HEK293 (cell line): ENCODE data around the gene DCAF6.

ENCODE experiments used
- CTCF ChIA-PET: fragments of 350-600 bp; formaldehyde crosslinking; extraction: SDS; loops from one replicate; lab custom pipeline; 2021; ENCODE audit warnings: antibody characterized with exemption; lab: Yijun Ruan, JAX
- POLR2A ChIA-PET: fragments of 300-600 bp; formaldehyde crosslinking; extraction: SDS; loops from one replicate; lab custom pipeline; 2020; ENCODE audit warnings: antibody characterized with exemption, inconsistent platforms; lab: Yijun Ruan, JAX
- H3K27ac ChIP-seq: fragments of 200-500 bp; sonication (Bioruptor generic); 2 replicates; pipeline ENCODE4 v1.5.1; 2014; ENCODE audit warnings: low read depth, low read length, control low read depth, inconsistent platforms; ENCODE audit errors: extremely low read depth
- H3K36me3 ChIP-seq, 2 experiments: fragments of 200-500 bp in 1 of 2; sonication (Bioruptor generic) in 1 of 2; 1 replicate in 1 of 2; 2 replicates in 1 of 2; pipeline ENCODE4 v1.5.1; 2014 to 2017; ENCODE audit warnings: inconsistent platforms in 2 of 2, low read length in 2 of 2; ENCODE audit not compliant: control insufficient read depth in 2 of 2, insufficient read depth in 1 of 2
- H3K4me1 ChIP-seq: fragments of 200-500 bp; sonication (Bioruptor generic); 2 replicates; pipeline ENCODE4 v1.5.1; 2014; ENCODE audit warnings: mild to moderate bottlenecking, low read length, inconsistent platforms; ENCODE audit not compliant: control insufficient read depth, insufficient read depth
- H3K4me3 ChIP-seq: 2 replicates; pipeline ENCODE4 v1.5.1; 2011; ENCODE audit warnings: low read depth, mild to moderate bottlenecking, control low read depth, low read length, moderate library complexity
- H3K9me3 ChIP-seq: fragments of 200-500 bp; sonication (Bioruptor generic); 2 replicates; pipeline ENCODE4 v1.5.1; 2014; ENCODE audit warnings: low read depth, low read length, inconsistent platforms; ENCODE audit not compliant: control insufficient read depth, insufficient read depth
- KLF8 ChIP-seq: fragments of 450-650 bp; formaldehyde crosslinking; IDR thresholded peaks from 2 replicates; pipeline ENCODE4 v1.5.1; 2016; ENCODE audit warnings: missing biosample characterization, missing genetic modification characterization
- OSR2 ChIP-seq: fragments of 450-650 bp; formaldehyde crosslinking; IDR thresholded peaks from 2 replicates; pipeline ENCODE4 v1.5.1; 2016; ENCODE audit warnings: missing biosample characterization, missing genetic modification characterization
- PRDM1 ChIP-seq: fragments of 450-650 bp; formaldehyde crosslinking; IDR thresholded peaks from 2 replicates; pipeline ENCODE4; 2016; ENCODE audit warnings: missing biosample characterization, missing genetic modification characterization
- SCRT1 ChIP-seq: fragments of 450-650 bp; formaldehyde crosslinking; IDR thresholded peaks from 2 replicates; pipeline ENCODE4 v1.5.1; 2016; ENCODE audit warnings: missing biosample characterization, missing genetic modification characterization, borderline replicate concordance
- YY2 ChIP-seq: fragments of 450-650 bp; formaldehyde crosslinking; IDR thresholded peaks from 2 replicates; pipeline ENCODE4 v1.5.1; 2016; ENCODE audit warnings: missing biosample characterization, missing genetic modification characterization
- ZBTB17 ChIP-seq: fragments of 450-650 bp; formaldehyde crosslinking; IDR thresholded peaks from 2 replicates; pipeline ENCODE4 v1.5.1; 2016; ENCODE audit warnings: missing biosample characterization, missing genetic modification characterization
- ZFP41 ChIP-seq: fragments of 450-650 bp; formaldehyde crosslinking; IDR thresholded peaks from 2 replicates; pipeline ENCODE4 v1.5.1; 2016; ENCODE audit warnings: missing biosample characterization, missing genetic modification characterization, borderline replicate concordance
- ZNF114 ChIP-seq: fragments of 450-650 bp; formaldehyde crosslinking; IDR thresholded peaks from 2 replicates; pipeline ENCODE4 v1.5.0; 2017; ENCODE audit warnings: missing biosample characterization, missing genetic modification characterization
- ZNF121 ChIP-seq: fragments of 450-650 bp; formaldehyde crosslinking; IDR thresholded peaks from 2 replicates; pipeline ENCODE4 v1.5.1; 2016; ENCODE audit warnings: missing biosample characterization, missing genetic modification characterization
- ZNF138 ChIP-seq: fragments of 450-650 bp; formaldehyde crosslinking; IDR thresholded peaks from 2 replicates; pipeline ENCODE4 v1.5.1; 2016; ENCODE audit warnings: missing biosample characterization, missing genetic modification characterization, borderline replicate concordance
- ZNF174 ChIP-seq: fragments of 450-650 bp; formaldehyde crosslinking; IDR thresholded peaks from 2 replicates; pipeline ENCODE4 v1.5.0; 2017; ENCODE audit warnings: missing biosample characterization, mild to moderate bottlenecking, missing genetic modification characterization
- ZNF266 ChIP-seq: fragments of 450-650 bp; formaldehyde crosslinking; IDR thresholded peaks from 2 replicates; pipeline ENCODE4 v1.5.1; 2016; ENCODE audit warnings: missing biosample characterization, missing genetic modification characterization, low read depth
- ZNF335 ChIP-seq: fragments of 450-650 bp; formaldehyde crosslinking; conservative IDR thresholded peaks from 2 replicates; pipeline ENCODE4 v1.5.1; 2016; ENCODE audit warnings: missing biosample characterization, missing genetic modification characterization
- ZNF501 ChIP-seq: fragments of 450-650 bp; formaldehyde crosslinking; IDR thresholded peaks from 2 replicates; pipeline ENCODE4 v1.5.1; 2016; ENCODE audit warnings: missing biosample characterization, missing genetic modification characterization
- ZNF596 ChIP-seq: fragments of 450-650 bp; IDR thresholded peaks from 2 replicates; pipeline ENCODE4 v1.5.0; 2018; ENCODE audit warnings: missing biosample characterization, mild to moderate bottlenecking, missing genetic modification characterization, moderate library complexity
- ZNF600 ChIP-seq: fragments of 450-650 bp; formaldehyde crosslinking; IDR thresholded peaks from 2 replicates; pipeline ENCODE4 v1.5.1; 2016; ENCODE audit warnings: missing biosample characterization, missing genetic modification characterization
- ZNF621 ChIP-seq: fragments of 450-650 bp; formaldehyde crosslinking; IDR thresholded peaks from 2 replicates; pipeline ENCODE4 v1.5.1; 2017; ENCODE audit warnings: missing biosample characterization, missing genetic modification characterization
- ZNF624 ChIP-seq: fragments of 450-650 bp; formaldehyde crosslinking; IDR thresholded peaks from 2 replicates; pipeline ENCODE4 v1.5.1; 2017; ENCODE audit warnings: missing biosample characterization, missing genetic modification characterization
- ZNF658 ChIP-seq: fragments of 450-650 bp; formaldehyde crosslinking; IDR thresholded peaks from 2 replicates; pipeline ENCODE4; 2016; ENCODE audit warnings: missing biosample characterization, missing genetic modification characterization
- ZNF707 ChIP-seq: fragments of 450-650 bp; formaldehyde crosslinking; IDR thresholded peaks from 2 replicates; pipeline ENCODE4 v1.5.1; 2016; ENCODE audit warnings: missing biosample characterization, missing genetic modification characterization
- TF ChIP-seq, protein P1 (sequence below): fragments of 450-650 bp; formaldehyde crosslinking; IDR thresholded peaks from 2 replicates; pipeline ENCODE4 v1.5.1; 2016; ENCODE audit warnings: missing biosample characterization, missing genetic modification characterization
- TF ChIP-seq, protein P2 (sequence below): fragments of 450-650 bp; formaldehyde crosslinking; IDR thresholded peaks from 2 replicates; pipeline ENCODE4 v1.5.1; 2016; ENCODE audit warnings: missing biosample characterization, missing genetic modification characterization
- TF ChIP-seq, protein P3 (sequence below): fragments of 450-650 bp; formaldehyde crosslinking; IDR thresholded peaks from 2 replicates; pipeline ENCODE4 v1.5.1; 2016; ENCODE audit warnings: missing biosample characterization, missing genetic modification characterization
- TF ChIP-seq, protein P4 (sequence below): fragments of 450-650 bp; formaldehyde crosslinking; IDR thresholded peaks from 2 replicates; pipeline ENCODE4 v1.5.1; 2016; ENCODE audit warnings: missing biosample characterization, missing genetic modification characterization

The DCAF6 gene

DNA sequence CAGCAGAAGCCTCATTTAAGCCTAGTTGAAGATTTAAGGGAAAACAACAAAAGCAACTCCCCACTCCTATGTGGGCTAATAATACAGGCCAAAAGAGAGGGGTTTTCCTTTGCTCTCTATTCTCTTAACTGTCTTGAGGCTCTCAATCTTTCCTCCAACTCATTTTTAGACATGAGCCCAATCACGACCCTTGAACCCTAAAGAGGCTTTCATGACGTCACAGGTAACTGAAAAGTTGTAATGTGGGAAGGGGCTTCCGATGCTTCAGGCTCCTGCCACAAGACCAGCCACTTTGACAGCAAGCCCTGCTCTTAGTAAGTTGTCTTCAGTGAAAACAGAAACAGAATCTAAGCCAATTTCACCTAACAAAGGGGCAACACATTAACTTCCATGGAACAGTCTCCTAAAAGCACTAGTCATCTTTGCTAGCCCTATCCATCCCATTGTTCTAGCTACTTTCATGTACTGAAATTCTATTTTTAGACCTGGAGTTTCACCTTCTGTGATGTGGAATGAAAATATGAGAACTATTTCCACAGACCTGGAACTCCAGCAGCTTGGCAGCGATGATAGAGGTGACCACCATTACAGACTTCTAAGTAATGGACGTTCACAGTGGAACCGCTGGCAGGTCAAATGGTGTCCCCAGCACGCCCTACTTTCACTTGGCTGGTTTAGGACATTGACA is 164.0 kb downstream of the DCAF6 start:
- TF ChIP-seq KLF8 (no peak), ZNF707 (tag by site-specific recombination) (no peak), ZNF501 (tag by site-specific recombination) (no peak), PRDM1 (tag by site-specific recombination) (0 out of 2 replicates have a peak, but pooled peaks have one; percentile 17), ZNF266 (tag by site-specific recombination) (no peak)

DNA sequence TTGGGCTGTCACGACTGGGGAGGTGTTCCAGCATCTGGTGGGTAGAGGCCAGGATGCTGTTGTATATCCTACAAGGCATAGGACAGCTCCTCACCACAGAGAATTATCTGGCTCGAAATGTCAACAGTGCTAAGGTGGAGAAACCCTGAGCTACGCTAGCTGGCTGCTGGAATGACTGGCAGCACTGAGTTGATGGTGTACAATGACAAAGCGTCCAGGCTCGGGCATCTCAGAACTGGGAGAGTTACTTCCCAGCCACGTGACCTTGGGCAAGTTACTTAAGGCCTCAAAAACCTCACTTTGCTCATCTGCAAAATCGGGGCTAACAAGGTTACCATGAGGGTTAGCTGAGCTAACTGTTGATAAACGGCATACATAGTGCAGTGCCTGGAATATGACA is 164.9 kb downstream of the DCAF6 start:
- H3K36me3 ChIP-seq: peaks cover 0 to 46% of the 10 kb centered on the region in 2 experiments; a peak in 1 of 3 replicates
- H3K4me3 ChIP-seq: no peak overlapping the region
- H3K9me3 ChIP-seq: no peaks in the 10 kb centered on the region
- H3K4me1 ChIP-seq: no peaks in the 10 kb centered on the region
- ChIA-PET CTCF (interaction anchor here (0.6 to 3.7 kb wide), 5 partner anchors 18 to 529 kb away, joined by 3 to 19 read pairs (median 6); no protein-coding TSS in a partner anchor), POLR2A (no interaction called here)
- no peak for TF ChIP-seq KLF8
- TF ChIP-seq, protein P1, sequence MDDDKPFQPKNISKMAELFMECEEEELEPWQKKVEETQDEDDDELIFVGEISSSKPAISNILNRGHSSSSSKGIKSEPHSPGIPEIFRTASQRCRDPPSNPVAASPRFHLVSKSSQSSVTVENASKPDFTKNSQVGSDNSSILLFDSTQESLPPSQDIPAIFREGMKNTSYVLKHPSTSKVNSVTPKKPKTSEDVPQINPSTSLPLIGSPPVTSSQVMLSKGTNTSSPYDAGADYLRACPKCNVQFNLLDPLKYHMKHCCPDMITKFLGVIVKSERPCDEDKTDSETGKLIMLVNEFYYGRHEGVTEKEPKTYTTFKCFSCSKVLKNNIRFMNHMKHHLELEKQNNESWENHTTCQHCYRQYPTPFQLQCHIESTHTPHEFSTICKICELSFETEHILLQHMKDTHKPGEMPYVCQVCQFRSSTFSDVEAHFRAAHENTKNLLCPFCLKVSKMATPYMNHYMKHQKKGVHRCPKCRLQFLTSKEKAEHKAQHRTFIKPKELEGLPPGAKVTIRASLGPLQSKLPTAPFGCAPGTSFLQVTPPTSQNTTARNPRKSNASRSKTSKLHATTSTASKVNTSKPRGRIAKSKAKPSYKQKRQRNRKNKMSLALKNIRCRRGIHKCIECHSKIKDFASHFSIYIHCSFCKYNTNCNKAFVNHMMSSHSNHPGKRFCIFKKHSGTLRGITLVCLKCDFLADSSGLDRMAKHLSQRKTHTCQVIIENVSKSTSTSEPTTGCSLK (tag by site-specific recombination): no peak
- TF ChIP-seq, protein P2, sequence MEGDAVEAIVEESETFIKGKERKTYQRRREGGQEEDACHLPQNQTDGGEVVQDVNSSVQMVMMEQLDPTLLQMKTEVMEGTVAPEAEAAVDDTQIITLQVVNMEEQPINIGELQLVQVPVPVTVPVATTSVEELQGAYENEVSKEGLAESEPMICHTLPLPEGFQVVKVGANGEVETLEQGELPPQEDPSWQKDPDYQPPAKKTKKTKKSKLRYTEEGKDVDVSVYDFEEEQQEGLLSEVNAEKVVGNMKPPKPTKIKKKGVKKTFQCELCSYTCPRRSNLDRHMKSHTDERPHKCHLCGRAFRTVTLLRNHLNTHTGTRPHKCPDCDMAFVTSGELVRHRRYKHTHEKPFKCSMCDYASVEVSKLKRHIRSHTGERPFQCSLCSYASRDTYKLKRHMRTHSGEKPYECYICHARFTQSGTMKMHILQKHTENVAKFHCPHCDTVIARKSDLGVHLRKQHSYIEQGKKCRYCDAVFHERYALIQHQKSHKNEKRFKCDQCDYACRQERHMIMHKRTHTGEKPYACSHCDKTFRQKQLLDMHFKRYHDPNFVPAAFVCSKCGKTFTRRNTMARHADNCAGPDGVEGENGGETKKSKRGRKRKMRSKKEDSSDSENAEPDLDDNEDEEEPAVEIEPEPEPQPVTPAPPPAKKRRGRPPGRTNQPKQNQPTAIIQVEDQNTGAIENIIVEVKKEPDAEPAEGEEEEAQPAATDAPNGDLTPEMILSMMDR: no peak
- TF ChIP-seq ZNF658 (tag by site-specific recombination): no peak
- no peak for TF ChIP-seq ZNF624 (tag by site-specific recombination)
- no peak for TF ChIP-seq ZBTB17 (tag by site-specific recombination)
- TF ChIP-seq SCRT1 (tag by site-specific recombination): no peak
- TF ChIP-seq OSR2 (tag by site-specific recombination): no peak
- TF ChIP-seq ZNF596 (tag by site-specific recombination): no peak
- TF ChIP-seq, protein P3, sequence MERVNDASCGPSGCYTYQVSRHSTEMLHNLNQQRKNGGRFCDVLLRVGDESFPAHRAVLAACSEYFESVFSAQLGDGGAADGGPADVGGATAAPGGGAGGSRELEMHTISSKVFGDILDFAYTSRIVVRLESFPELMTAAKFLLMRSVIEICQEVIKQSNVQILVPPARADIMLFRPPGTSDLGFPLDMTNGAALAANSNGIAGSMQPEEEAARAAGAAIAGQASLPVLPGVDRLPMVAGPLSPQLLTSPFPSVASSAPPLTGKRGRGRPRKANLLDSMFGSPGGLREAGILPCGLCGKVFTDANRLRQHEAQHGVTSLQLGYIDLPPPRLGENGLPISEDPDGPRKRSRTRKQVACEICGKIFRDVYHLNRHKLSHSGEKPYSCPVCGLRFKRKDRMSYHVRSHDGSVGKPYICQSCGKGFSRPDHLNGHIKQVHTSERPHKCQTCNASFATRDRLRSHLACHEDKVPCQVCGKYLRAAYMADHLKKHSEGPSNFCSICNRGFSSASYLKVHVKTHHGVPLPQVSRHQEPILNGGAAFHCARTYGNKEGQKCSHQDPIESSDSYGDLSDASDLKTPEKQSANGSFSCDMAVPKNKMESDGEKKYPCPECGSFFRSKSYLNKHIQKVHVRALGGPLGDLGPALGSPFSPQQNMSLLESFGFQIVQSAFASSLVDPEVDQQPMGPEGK (tag by site-specific recombination): no peak
- no peak for TF ChIP-seq ZNF600
- TF ChIP-seq ZNF114 (tag by site-specific recombination): no peak
- TF ChIP-seq YY2: no peak
- TF ChIP-seq ZFP41 (tag by site-specific recombination): no peak
- TF ChIP-seq, protein P4, sequence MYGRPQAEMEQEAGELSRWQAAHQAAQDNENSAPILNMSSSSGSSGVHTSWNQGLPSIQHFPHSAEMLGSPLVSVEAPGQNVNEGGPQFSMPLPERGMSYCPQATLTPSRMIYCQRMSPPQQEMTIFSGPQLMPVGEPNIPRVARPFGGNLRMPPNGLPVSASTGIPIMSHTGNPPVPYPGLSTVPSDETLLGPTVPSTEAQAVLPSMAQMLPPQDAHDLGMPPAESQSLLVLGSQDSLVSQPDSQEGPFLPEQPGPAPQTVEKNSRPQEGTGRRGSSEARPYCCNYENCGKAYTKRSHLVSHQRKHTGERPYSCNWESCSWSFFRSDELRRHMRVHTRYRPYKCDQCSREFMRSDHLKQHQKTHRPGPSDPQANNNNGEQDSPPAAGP (tag by site-specific recombination): no peak
- no peak for TF ChIP-seq ZNF621
- TF ChIP-seq ZNF174 (tag by site-specific recombination): no peak
- TF ChIP-seq ZNF335 (tag by site-specific recombination): no peak
- no peak for TF ChIP-seq ZNF138 (tag by site-specific recombination)
- TF ChIP-seq ZNF121 (tag by site-specific recombination): no peak
- no peak overlapping the region for H3K27ac ChIP-seq

More for the DNA sequence above, 164.0 kb downstream of the DCAF6 start:
- Histone ChIP-seq H3K4me3 (no peak overlapping the region), H3K27ac (no peak overlapping the region), H3K9me3 (no peaks in the 10 kb centered on the region), H3K36me3 (peaks cover 0 to 50% of the 10 kb centered on the region in 2 experiments; a peak in 1 of 3 replicates), H3K4me1 (no peaks in the 10 kb centered on the region)
- ChIA-PET POLR2A (no interaction called here), CTCF (interaction anchor here (1.4 kb wide), 1 partner anchor 45 kb away, joined by 6 read pairs; no protein-coding TSS in a partner anchor)
